Neuronal stem cell (in vitro differentiated cells): ENCODE results near the gene PNMA1.

Experiments used
- DNase-seq: peaks from one replicate; pipeline ENCODE4 v3.0.0-alpha.2; 2013; ENCODE audit warnings: low spot score
- H2AFZ ChIP-seq: one replicate; pipeline ENCODE4 v1.6.1; 2013; ENCODE audit warnings: mild to moderate bottlenecking, low read length, inconsistent platforms
- H2AK5ac ChIP-seq: 2 replicates; pipeline ENCODE4 v1.6.1; 2013; ENCODE audit warnings: low read depth, mild to moderate bottlenecking, inconsistent platforms, low read length, moderate library complexity, mixed read lengths
- H2BK120ac ChIP-seq: 2 replicates; pipeline ENCODE4 v1.6.1; 2013; ENCODE audit warnings: low read depth, mild to moderate bottlenecking, inconsistent platforms, low read length, moderate library complexity, mixed read lengths
- H2BK12ac ChIP-seq: one replicate; pipeline ENCODE4 v1.6.1; 2013; ENCODE audit warnings: low read length, inconsistent platforms
- H2BK15ac ChIP-seq: 2 replicates; pipeline ENCODE4 v1.6.1; 2013; ENCODE audit warnings: mild to moderate bottlenecking, low read length, inconsistent platforms, mixed read lengths
- H2BK5ac ChIP-seq: one replicate; pipeline ENCODE4 v1.6.1; 2013; ENCODE audit warnings: inconsistent platforms, mild to moderate bottlenecking, low read length, moderate library complexity
- H3K14ac ChIP-seq: one replicate; pipeline ENCODE4 v1.6.1; 2013; ENCODE audit warnings: low read length, inconsistent platforms
- H3K18ac ChIP-seq: 2 replicates; pipeline ENCODE4 v1.6.1; 2013; ENCODE audit warnings: low read length, inconsistent platforms
- H3K23ac ChIP-seq: 2 replicates; pipeline ENCODE4 v1.6.1; 2013; ENCODE audit warnings: low read depth, mild to moderate bottlenecking, mixed read lengths, low read length, inconsistent platforms; ENCODE audit not compliant: poor library complexity
- H3K27ac ChIP-seq: replicated peaks from 3 replicates; pipeline ENCODE4 v1.5.1; 2013; ENCODE audit warnings: low read length, inconsistent platforms
- H3K27me3 ChIP-seq, 3 experiments: 2 replicates each; pipeline ENCODE4 v1.6.1; 2013; ENCODE audit warnings: low read length in 3 of 3, mild to moderate bottlenecking in 2 of 3, inconsistent platforms in 1 of 3, low read depth in 1 of 3, mixed read lengths in 1 of 3, moderate library complexity in 1 of 3; ENCODE audit not compliant: control insufficient read depth in 3 of 3, insufficient read depth in 3 of 3
- H3K36me3 ChIP-seq, 2 donors: replicated peaks in 1 of 2; 2 replicates each; pipeline ENCODE4 v1.6.1; 2013; ENCODE audit warnings: low read length in 2 of 2; ENCODE audit not compliant: control insufficient read depth in 2 of 2, insufficient read depth in 2 of 2
- H3K4ac ChIP-seq: 2 replicates; pipeline ENCODE4 v1.6.1; 2013; ENCODE audit warnings: inconsistent platforms, mild to moderate bottlenecking, low read length, moderate library complexity
- H3K4me1 ChIP-seq, 2 donors: 1 replicate in 1 of 2; 2 replicates in 1 of 2; pipeline ENCODE4 v1.6.1; 2013; ENCODE audit warnings: low read length in 2 of 2, low read depth in 1 of 2; ENCODE audit not compliant: control insufficient read depth in 2 of 2, insufficient read depth in 1 of 2
- H3K4me2 ChIP-seq: one replicate; pipeline ENCODE4 v1.6.1; 2013; ENCODE audit warnings: mild to moderate bottlenecking, low read length, inconsistent platforms; ENCODE audit not compliant: insufficient read depth, poor library complexity, severe bottlenecking
- H3K4me3 ChIP-seq, 2 donors: 2 replicates each; pipeline ENCODE4 v1.5.1; 2013; ENCODE audit warnings: low read length in 2 of 2, mild to moderate bottlenecking in 2 of 2, inconsistent platforms in 1 of 2, moderate library complexity in 1 of 2
- H3K79me1 ChIP-seq: one replicate; pipeline ENCODE4 v1.6.1; 2013; ENCODE audit warnings: low read depth, mild to moderate bottlenecking, inconsistent platforms, low read length, moderate library complexity
- H3K9ac ChIP-seq: one replicate; pipeline ENCODE4 v1.6.1; 2013; ENCODE audit warnings: mild to moderate bottlenecking, low read depth, low read length, inconsistent platforms; ENCODE audit not compliant: poor library complexity
- H3K9me3 ChIP-seq, 2 donors: replicated peaks in 1 of 2; 2 replicates each; pipeline versions ENCODE3 to v1.6.1; 2013; ENCODE audit warnings: low read length in 2 of 2, mild to moderate bottlenecking in 2 of 2, inconsistent platforms in 1 of 2, low read depth in 1 of 2, mixed read lengths in 1 of 2, moderate library complexity in 1 of 2; ENCODE audit not compliant: control insufficient read depth in 2 of 2, insufficient read depth in 1 of 2
- H4K8ac ChIP-seq: one replicate; pipeline ENCODE4 v1.6.1; 2013; ENCODE audit warnings: low read depth, mild to moderate bottlenecking, inconsistent platforms, low read length, moderate library complexity
- H4K91ac ChIP-seq: one replicate; pipeline ENCODE4 v1.6.1; 2013; ENCODE audit warnings: low read length, low read depth, mild to moderate bottlenecking, inconsistent platforms; ENCODE audit not compliant: poor library complexity
- WGBS, 2 donors: extraction: QIAGEN DNeasy Blood & Tissue Kit; methylation state at CpG; one replicate each; pipeline ENCODE4 v1.1.7; 2013; ENCODE audit warnings: missing lambda C conversion rate in 2 of 2, mixed read lengths in 1 of 2; ENCODE audit not compliant: insufficient read length in 2 of 2, insufficient replicate concordance in 1 of 2; ENCODE audit errors: extremely low coverage in 2 of 2; 5-methylcytosine and 5-hydroxymethylcytosine counted together

PNMA1 gene

GRCh38 chr14:73727166-73727565, 13.0 kb upstream of the PNMA1 start:
- peaks cover 14 to 81% of the 10 kb centered on the region in 2 donors for H3K36me3 ChIP-seq
- H3K14ac ChIP-seq = no peak overlapping the region
- no peaks in the 10 kb centered on the region for H3K79me1 ChIP-seq
- peaks cover 5 to 17% of the 10 kb centered on the region in 2 donors for H3K4me1 ChIP-seq
- WGBS, 2 donors = no CpG with 5 or more reads among the region's 7 CpGs
- no peak overlapping the region for H2BK15ac ChIP-seq
- H2AK5ac ChIP-seq = no peak overlapping the region
- no peaks in the 10 kb centered on the region for H3K27me3 ChIP-seq
- H4K91ac ChIP-seq = no peak overlapping the region
- H3K4ac ChIP-seq = no peak overlapping the region
- H3K23ac ChIP-seq = no peak overlapping the region
- no peak overlapping the region for H3K9ac ChIP-seq
- no peak overlapping the region for H2BK12ac ChIP-seq
- no peak overlapping the region for H2BK5ac ChIP-seq
- H3K4me3 ChIP-seq = no peak overlapping the region
- H2AFZ ChIP-seq = no peak overlapping the region
- no peak overlapping the region for H3K18ac ChIP-seq
- H3K9me3 ChIP-seq = no peaks in the 10 kb centered on the region
- DNase-seq = no peak
- H4K8ac ChIP-seq = no peak overlapping the region
- no peak overlapping the region for H3K4me2 ChIP-seq
- H2BK120ac ChIP-seq = no peak overlapping the region
- no peak overlapping the region for H3K27ac ChIP-seq

- Histone ChIP-seq H3K9ac (peak overlapping the region; percentile 7), H2AK5ac (no peak overlapping the region), H3K14ac (no peak overlapping the region), H3K36me3 (peaks cover 16 to 84% of the 10 kb centered on the region in 2 donors), H2AFZ (no peak overlapping the region), H3K27me3 (no peaks in the 10 kb centered on the region), H2BK15ac (no peak overlapping the region), H3K9me3 (no peaks in the 10 kb centered on the region), H3K4me1 (peaks cover 5 to 17% of the 10 kb centered on the region in 2 donors), H3K4me2 (no peak overlapping the region), H2BK120ac (no peak overlapping the region), H2BK12ac (no peak overlapping the region), H3K4ac (no peak overlapping the region), H4K8ac (no peak overlapping the region), H3K27ac (no peak overlapping the region), H4K91ac (no peak overlapping the region), H3K4me3 (no peak overlapping the region), H3K79me1 (no peaks in the 10 kb centered on the region), H2BK5ac (no peak overlapping the region), H3K18ac (no peak overlapping the region), H3K23ac (peak overlapping the region; percentile 6)
- no peak for DNase-seq
- WGBS, 2 donors = no CpG with 5 or more reads among the region's 14 CpGs
Observed at GRCh38 chr14:73726025-73726961, 12.1 kb upstream of the PNMA1 start.

GRCh38 chr14:73725116-73726024, 11.2 kb upstream of the PNMA1 start:
- H3K27me3 ChIP-seq = no peaks in the 10 kb centered on the region
- no peak overlapping the region for H2BK120ac ChIP-seq
- no peaks in the 10 kb centered on the region for H3K9me3 ChIP-seq
- H3K27ac ChIP-seq = no peak overlapping the region
- H3K23ac ChIP-seq = no peak overlapping the region
- no peak overlapping the region for H3K9ac ChIP-seq
- H3K36me3 ChIP-seq = peaks cover 16 to 86% of the 10 kb centered on the region in 2 donors
- WGBS, 2 donors = no CpG with 5 or more reads among the region's 8 CpGs
- no peak overlapping the region for H2AFZ ChIP-seq
- H3K4me2 ChIP-seq = no peak overlapping the region
- no peak overlapping the region for H2BK12ac ChIP-seq
- no peak overlapping the region for H3K4me3 ChIP-seq
- no peak overlapping the region for H2BK5ac ChIP-seq
- no peaks in the 10 kb centered on the region for H3K79me1 ChIP-seq
- H3K4ac ChIP-seq = no peak overlapping the region
- no peak overlapping the region for H3K18ac ChIP-seq
- DNase-seq = no peak
- H3K14ac ChIP-seq = no peak overlapping the region
- no peak overlapping the region for H2AK5ac ChIP-seq
- H2BK15ac ChIP-seq = no peak overlapping the region
- H4K91ac ChIP-seq = no peak overlapping the region
- H3K4me1 ChIP-seq = peaks cover 5 to 17% of the 10 kb centered on the region in 2 donors
- H4K8ac ChIP-seq = no peak overlapping the region

GRCh38 chr14:73724696-73725095, 10.5 kb upstream of the PNMA1 start:
- no peak overlapping the region for H3K4me3 ChIP-seq
- H3K9me3 ChIP-seq = no peaks in the 10 kb centered on the region
- no peak overlapping the region for H3K27ac ChIP-seq
- no peak overlapping the region for H3K23ac ChIP-seq
- H2BK15ac ChIP-seq = no peak overlapping the region
- no CpG with 5 or more reads among the region's 2 CpGs for WGBS, 2 donors
- no peak overlapping the region for H2BK120ac ChIP-seq
- H3K79me1 ChIP-seq = no peaks in the 10 kb centered on the region
- H2AK5ac ChIP-seq = no peak overlapping the region
- no peak overlapping the region for H2BK5ac ChIP-seq
- no peak overlapping the region for H4K8ac ChIP-seq
- no peak overlapping the region for H3K9ac ChIP-seq
- H3K14ac ChIP-seq = no peak overlapping the region
- H3K4ac ChIP-seq = no peak overlapping the region
- peaks cover 16 to 85% of the 10 kb centered on the region in 2 donors for H3K36me3 ChIP-seq
- no peak overlapping the region for H3K4me2 ChIP-seq
- peak overlapping the region; percentile 75 for H2AFZ ChIP-seq
- no peak overlapping the region for H2BK12ac ChIP-seq
- no peak overlapping the region for H4K91ac ChIP-seq
- no peak overlapping the region for H3K18ac ChIP-seq
- H3K4me1 ChIP-seq = peaks cover 6 to 17% of the 10 kb centered on the region in 2 donors
- no peaks in the 10 kb centered on the region for H3K27me3 ChIP-seq
- no peak for DNase-seq
